ENCODE data around the gene ACSM3.

Gene ACSM3

DNA sequence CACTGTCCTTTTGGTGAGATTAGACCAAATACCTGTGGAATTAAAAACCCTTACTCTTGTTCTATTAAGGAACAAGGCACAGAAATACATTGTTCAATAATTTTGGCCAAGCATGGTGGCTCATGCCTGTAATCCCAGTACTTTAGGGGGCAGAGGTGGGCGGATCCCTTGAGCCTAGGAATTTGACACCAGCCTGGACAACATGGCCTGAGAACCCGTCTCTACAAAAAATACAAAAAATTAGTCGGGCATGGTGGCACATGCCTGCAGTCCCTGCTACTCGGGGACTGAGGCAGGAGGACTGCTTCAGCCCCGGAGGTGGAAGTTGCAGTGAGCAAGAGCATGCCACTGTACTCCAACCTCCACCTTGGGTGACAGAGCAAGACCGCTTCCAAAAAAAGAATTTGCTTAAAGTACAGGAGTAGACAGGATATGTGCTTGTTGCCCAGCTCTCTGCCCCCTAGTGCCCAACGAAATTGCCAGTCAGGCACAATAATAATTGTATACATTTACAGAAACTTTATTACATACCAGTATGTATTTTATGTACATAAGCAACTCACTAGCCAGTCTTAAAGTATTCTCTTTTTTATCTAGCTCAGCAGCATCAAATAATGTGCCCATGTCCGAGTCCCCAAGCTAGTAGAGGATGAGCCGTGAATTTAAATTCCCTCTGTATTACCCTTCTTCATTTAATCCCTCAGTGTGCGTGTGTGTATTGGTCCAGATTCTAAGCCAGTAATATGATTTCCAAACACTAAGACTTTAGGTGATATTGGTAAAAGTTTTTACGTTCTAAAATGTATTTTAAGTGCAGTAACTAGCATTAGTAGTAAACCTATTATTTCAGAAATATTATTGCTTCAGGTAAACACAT, 23.6 kb upstream of the ACSM3 start:
- no peaks in the 10 kb centered on the region for H3K9me3 ChIP-seq (ENCODE audit: insufficient read depth, low read depth, low read length)
- peak overlapping the region; percentile 90 for H3K4me2 ChIP-seq (ENCODE audit: low read depth, low read length, poor library complexity, severe bottlenecking)
- H2AFZ ChIP-seq (ENCODE audit: low read length): no peak overlapping the region
- TF ChIP-seq, protein P1, sequence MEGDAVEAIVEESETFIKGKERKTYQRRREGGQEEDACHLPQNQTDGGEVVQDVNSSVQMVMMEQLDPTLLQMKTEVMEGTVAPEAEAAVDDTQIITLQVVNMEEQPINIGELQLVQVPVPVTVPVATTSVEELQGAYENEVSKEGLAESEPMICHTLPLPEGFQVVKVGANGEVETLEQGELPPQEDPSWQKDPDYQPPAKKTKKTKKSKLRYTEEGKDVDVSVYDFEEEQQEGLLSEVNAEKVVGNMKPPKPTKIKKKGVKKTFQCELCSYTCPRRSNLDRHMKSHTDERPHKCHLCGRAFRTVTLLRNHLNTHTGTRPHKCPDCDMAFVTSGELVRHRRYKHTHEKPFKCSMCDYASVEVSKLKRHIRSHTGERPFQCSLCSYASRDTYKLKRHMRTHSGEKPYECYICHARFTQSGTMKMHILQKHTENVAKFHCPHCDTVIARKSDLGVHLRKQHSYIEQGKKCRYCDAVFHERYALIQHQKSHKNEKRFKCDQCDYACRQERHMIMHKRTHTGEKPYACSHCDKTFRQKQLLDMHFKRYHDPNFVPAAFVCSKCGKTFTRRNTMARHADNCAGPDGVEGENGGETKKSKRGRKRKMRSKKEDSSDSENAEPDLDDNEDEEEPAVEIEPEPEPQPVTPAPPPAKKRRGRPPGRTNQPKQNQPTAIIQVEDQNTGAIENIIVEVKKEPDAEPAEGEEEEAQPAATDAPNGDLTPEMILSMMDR (conservative IDR thresholded peaks at IDR 0.05; ENCODE audit: low read length): peak; percentile 72
- no peak for TF ChIP-seq EZH2phosphoT487 (IDR thresholded peaks at IDR 0.05; ENCODE audit: borderline replicate concordance)
- peak overlapping the region; percentile 98 for H3K4me3 ChIP-seq (ENCODE audit: low read length, poor library complexity, severe bottlenecking)
- peaks cover 38% of the 10 kb centered on the region for H4K20me1 ChIP-seq (ENCODE audit: insufficient read depth, low read length, poor library complexity, severe bottlenecking)
- H3K27me3 ChIP-seq (ENCODE audit: insufficient read depth, low read length, poor library complexity, severe bottlenecking): no peaks in the 10 kb centered on the region
- peaks cover 22% of the 10 kb centered on the region for H3K4me1 ChIP-seq (ENCODE audit: insufficient read depth, low read length, poor library complexity, severe bottlenecking)
- peak overlapping the region; percentile 87 for H3K9ac ChIP-seq (ENCODE audit: low read depth, low read length, poor library complexity, severe bottlenecking)
- no peaks in the 10 kb centered on the region for H3F3A ChIP-seq (ENCODE audit: low read depth)
- H3K9me2 ChIP-seq (replicated peaks; ENCODE audit: low read depth, low read length): no peaks in the 10 kb centered on the region
- H3K36me3 ChIP-seq (ENCODE audit: insufficient read depth, low read length): peaks cover 34% of the 10 kb centered on the region; the same call in 1 of the 2 replicates
- peaks cover 42% of the 10 kb centered on the region for H3K79me2 ChIP-seq (ENCODE audit: insufficient read depth, low read length)

DNA sequence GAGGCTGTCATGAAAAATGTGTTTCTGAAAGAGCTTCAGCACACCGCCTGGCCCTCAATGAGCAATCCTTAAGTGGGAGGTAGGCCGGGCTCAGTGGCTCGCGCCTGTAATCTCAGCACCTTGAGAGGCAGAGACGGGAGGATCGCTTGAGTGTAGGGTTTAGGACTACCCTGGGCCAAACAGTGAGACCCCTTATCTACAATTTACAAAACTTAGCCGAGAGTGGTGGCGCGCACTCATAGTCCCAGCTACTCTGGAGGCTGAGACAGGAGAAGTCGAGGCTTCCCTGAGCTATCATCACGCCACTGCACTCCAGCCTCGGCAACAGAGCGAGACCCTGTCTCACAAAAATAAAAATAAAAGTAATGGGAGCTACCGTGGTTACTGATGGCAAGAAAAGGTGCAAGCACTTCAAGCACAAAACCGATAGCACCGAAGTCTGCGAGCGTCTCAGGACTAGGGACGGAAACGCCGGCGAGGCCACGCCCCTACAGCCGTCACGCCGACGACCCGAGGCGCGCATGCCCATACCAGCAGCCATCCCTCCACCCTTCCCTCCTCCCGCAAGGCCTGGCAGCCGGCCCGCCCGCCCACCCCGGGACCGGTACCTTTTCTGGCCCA, 22.8 kb upstream of the ACSM3 start:
- H2AFZ ChIP-seq (ENCODE audit: low read length): peak overlapping the region; percentile 24
- peaks cover 26% of the 10 kb centered on the region; the same call in 1 of the 2 replicates for H3K36me3 ChIP-seq (ENCODE audit: insufficient read depth, low read length)
- H3K4me1 ChIP-seq (ENCODE audit: insufficient read depth, low read length, poor library complexity, severe bottlenecking): peaks cover 22% of the 10 kb centered on the region
- no peaks in the 10 kb centered on the region for H3F3A ChIP-seq (ENCODE audit: low read depth)
- TF ChIP-seq, protein P1 (conservative IDR thresholded peaks at IDR 0.05; ENCODE audit: low read length): no peak
- no peak for TF ChIP-seq EZH2phosphoT487 (IDR thresholded peaks at IDR 0.05; ENCODE audit: borderline replicate concordance)
- peak overlapping the region; percentile 90 for H3K4me2 ChIP-seq (ENCODE audit: low read depth, low read length, poor library complexity, severe bottlenecking)
- peak overlapping the region; percentile 87 for H3K9ac ChIP-seq (ENCODE audit: low read depth, low read length, poor library complexity, severe bottlenecking)
- H3K4me3 ChIP-seq (ENCODE audit: low read length, poor library complexity, severe bottlenecking): peak overlapping the region; percentile 98
- peaks cover 38% of the 10 kb centered on the region for H4K20me1 ChIP-seq (ENCODE audit: insufficient read depth, low read length, poor library complexity, severe bottlenecking)
- H3K9me2 ChIP-seq (replicated peaks; ENCODE audit: low read depth, low read length): no peaks in the 10 kb centered on the region
- H3K9me3 ChIP-seq (ENCODE audit: insufficient read depth, low read depth, low read length): no peaks in the 10 kb centered on the region
- no peaks in the 10 kb centered on the region for H3K27me3 ChIP-seq (ENCODE audit: insufficient read depth, low read length, poor library complexity, severe bottlenecking)
- H3K79me2 ChIP-seq (ENCODE audit: insufficient read depth, low read length): peaks cover 42% of the 10 kb centered on the region

DNA sequence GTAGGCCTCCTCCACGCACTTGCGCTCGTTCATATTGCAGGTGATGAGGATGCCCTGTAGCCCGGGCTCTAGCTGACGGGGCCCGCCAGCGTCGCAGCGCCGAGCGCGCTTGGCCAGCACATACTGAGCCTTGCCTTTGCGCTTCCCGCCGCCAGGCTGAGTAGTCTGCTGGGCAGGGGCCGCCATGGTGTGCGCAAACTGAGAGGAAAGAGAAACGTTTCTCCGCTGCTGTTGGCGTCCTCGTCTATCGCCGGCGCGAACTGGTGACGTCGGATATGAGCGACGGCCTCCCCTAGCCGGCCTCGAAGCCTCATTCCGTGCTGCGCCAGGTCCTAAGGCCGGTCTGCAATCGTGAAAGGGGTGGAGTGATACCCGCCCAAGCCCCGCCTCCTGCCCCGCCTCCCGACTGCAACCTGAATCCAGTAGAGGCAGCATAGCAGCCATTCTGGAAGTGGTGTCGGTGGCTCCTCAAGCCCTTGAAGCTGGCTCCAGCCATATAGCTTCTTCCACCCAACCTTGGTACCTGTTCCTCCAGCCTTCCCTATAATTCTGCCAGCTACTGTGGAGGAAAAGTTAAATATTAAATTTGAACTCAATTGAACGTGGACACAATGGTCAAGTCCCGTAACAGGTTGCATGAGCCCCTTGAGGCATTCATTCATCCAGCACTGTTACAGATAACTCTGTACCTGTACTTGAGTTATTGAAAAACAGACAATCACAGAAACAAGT, 22.1 kb upstream of the ACSM3 start, which contains the start of gene THUMPD1:
TSS of gene THUMPD1 (minus strand) at position 265 of the 732 bp plus-strand sequence. CDS start at position 186, 79 bp downstream.
- Histone ChIP-seq H3K9me2 (replicated peaks; ENCODE audit: low read depth, low read length) (no peaks in the 10 kb centered on the region), H3K27me3 (ENCODE audit: insufficient read depth, low read length, poor library complexity, severe bottlenecking) (no peaks in the 10 kb centered on the region), H3K9me3 (ENCODE audit: insufficient read depth, low read depth, low read length) (peaks cover 4% of the 10 kb centered on the region; the same call in 1 of the 2 replicates), H3K4me1 (ENCODE audit: insufficient read depth, low read length, poor library complexity, severe bottlenecking) (peaks cover 22% of the 10 kb centered on the region), H2AFZ (ENCODE audit: low read length) (peak within 1 kb of the TSS; percentile 90), H3K79me2 (ENCODE audit: insufficient read depth, low read length) (peaks cover 42% of the 10 kb centered on the region), H4K20me1 (ENCODE audit: insufficient read depth, low read length, poor library complexity, severe bottlenecking) (peaks cover 38% of the 10 kb centered on the region), H3F3A (ENCODE audit: low read depth) (no peaks in the 10 kb centered on the region), H3K9ac (ENCODE audit: low read depth, low read length, poor library complexity, severe bottlenecking) (peak within 1 kb of the TSS; percentile 87), H3K4me3 (ENCODE audit: low read length, poor library complexity, severe bottlenecking) (peak within 1 kb of the TSS; percentile 98), H3K36me3 (ENCODE audit: insufficient read depth, low read length) (peaks cover 19% of the 10 kb centered on the region; the same call in 1 of the 2 replicates), H3K4me2 (ENCODE audit: low read depth, low read length, poor library complexity, severe bottlenecking) (peak within 1 kb of the TSS; percentile 90)
- TF ChIP-seq, protein P1 (conservative IDR thresholded peaks at IDR 0.05; ENCODE audit: low read length): no peak
- no peak for TF ChIP-seq EZH2phosphoT487 (IDR thresholded peaks at IDR 0.05; ENCODE audit: borderline replicate concordance)

Measured in Loucy (cell line).